Coronary artery (tissue), 2 donors: Measurements from ENCODE around the gene IQGAP2.

Experiments used
- DNase-seq: peaks from one replicate; pipeline ENCODE4 v3.0.0-alpha.2; 2017; ENCODE audit warnings: low spot score
- H3K27ac ChIP-seq, 2 donors: fragments of 200-600 bp; sonication (generic); one replicate each; pipeline ENCODE4 v1.5.1; 2016 to 2019
- H3K4me3 ChIP-seq: fragments of 200-600 bp; sonication (generic); 2 replicates; pipeline ENCODE4 v1.5.1; 2016; ENCODE audit warnings: mild to moderate bottlenecking, moderate library complexity
- CTCF ChIP-seq: fragments of 200-600 bp; sonication (generic); IDR thresholded peaks from one replicate; pipeline ENCODE4 v1.5.1; 2019; ENCODE audit warnings: antibody characterized with exemption

Gene IQGAP2

GRCh38 chr5:76684756-76685519, 281.9 kb downstream of the IQGAP2 start:
- no peak overlapping the region for H3K27ac ChIP-seq
- H3K4me3 ChIP-seq = no peak overlapping the region
- TF ChIP-seq CTCF = no peak
- no peak for DNase-seq

- no peak overlapping the region for H3K27ac ChIP-seq
- no peak overlapping the region for H3K4me3 ChIP-seq
- DNase-seq = no peak
- no peak for TF ChIP-seq CTCF
These were observed 282.6 kb downstream of the IQGAP2 start for GRCh38 chr5:76685704-76686103.

GRCh38 chr5:76688212-76688611, 285.1 kb downstream of the IQGAP2 start:
- Histone ChIP-seq H3K4me3 (no peak overlapping the region), H3K27ac (no peak overlapping the region)
- TF ChIP-seq CTCF = no peak
- DNase-seq = no peak

- H3K27ac ChIP-seq = no peak overlapping the region
- DNase-seq = no peak
- no peak for TF ChIP-seq CTCF
These were observed 285.8 kb downstream of the IQGAP2 start for GRCh38 chr5:76688836-76689235.

GRCh38 chr5:76689321-76690036, 286.4 kb downstream of the IQGAP2 start:
- Histone ChIP-seq H3K4me3 (no peak overlapping the region), H3K27ac (no peak overlapping the region)
- TF ChIP-seq CTCF = no peak
- no peak for DNase-seq

More at GRCh38 chr5:76688836-76689235, 285.8 kb downstream of the IQGAP2 start:
- no peak overlapping the region for H3K4me3 ChIP-seq

GRCh38 chr5:76690037-76690679, 287.1 kb downstream of the IQGAP2 start:
- no peak for TF ChIP-seq CTCF

More at GRCh38 chr5:76690037-76690679, 287.1 kb downstream of the IQGAP2 start:
- no peak overlapping the region for H3K27ac ChIP-seq
- DNase-seq = no peak
- no peak overlapping the region for H3K4me3 ChIP-seq
